GM23338 (cell line): ENCODE data around the gene ZNF670. TPM values are rescaled to one million over a fixed set of nuclear protein-coding genes. Genes with fewer than 3 reads are reported as not detected.

Experiments used
- ATAC-seq: fragments of 200-7000 bp; cut with Tn5 transposase; 3 replicates; pipeline ENCODE4 v1.9.1; 2020
- DNase-seq: peaks from one replicate; pipeline ENCODE4 v3.0.0-alpha.2; 2015; ENCODE audit warnings: low spot score
- H2AFZ ChIP-seq: fragments of 200-600 bp; sonication (generic); 2 replicates; pipeline ENCODE4 v1.8.0; 2016; ENCODE audit warnings: antibody characterized with exemption, mild to moderate bottlenecking, moderate library complexity
- H3F3A ChIP-seq: fragments of 200-600 bp; sonication (generic); replicated peaks from 2 replicates; pipeline ENCODE4 v1.8.0; 2017; ENCODE audit warnings: antibody characterized with exemption, mixed run types, low read depth
- H3K27ac ChIP-seq: fragments of 200-600 bp; sonication (generic); 2 replicates; pipeline ENCODE4 v1.6.1; 2016; ENCODE audit warnings: low read depth
- H3K27me3 ChIP-seq: fragments of 200-600 bp; sonication (generic); 2 replicates; pipeline ENCODE4 v1.8.0; 2016; ENCODE audit warnings: mild to moderate bottlenecking, mixed run types, moderate library complexity; ENCODE audit not compliant: insufficient read depth
- H3K36me3 ChIP-seq: fragments of 200-600 bp; sonication (generic); 2 replicates; pipeline ENCODE4 v1.8.0; 2016; ENCODE audit warnings: mild to moderate bottlenecking; ENCODE audit not compliant: insufficient read depth
- H3K4me1 ChIP-seq: fragments of 200-600 bp; sonication (generic); 2 replicates; pipeline ENCODE4 v1.8.0; 2016; ENCODE audit warnings: mild to moderate bottlenecking, moderate library complexity; ENCODE audit not compliant: insufficient read depth
- H3K4me2 ChIP-seq: fragments of 200-600 bp; sonication (generic); 2 replicates; pipeline ENCODE4 v1.7.1; 2017; ENCODE audit warnings: mixed run types
- H3K4me3 ChIP-seq: fragments of 200-600 bp; sonication (generic); 2 replicates; pipeline ENCODE4 v1.6.1; 2016; ENCODE audit warnings: mixed run types
- H3K79me2 ChIP-seq: fragments of 200-600 bp; sonication (generic); replicated peaks from 2 replicates; pipeline ENCODE4 v1.8.0; 2017; ENCODE audit warnings: mild to moderate bottlenecking; ENCODE audit not compliant: insufficient read depth
- H3K9me2 ChIP-seq: fragments of 200-600 bp; sonication (generic); 2 replicates; pipeline ENCODE4 v1.8.0; 2017; ENCODE audit not compliant: insufficient read depth
- H4K20me1 ChIP-seq: fragments of 200-600 bp; sonication (generic); replicated peaks from 2 replicates; pipeline ENCODE4 v1.8.0; 2017; ENCODE audit warnings: mild to moderate bottlenecking; ENCODE audit not compliant: insufficient read depth
- H3K27ac Mint-ChIP-seq: 2 replicates; pipeline ENCODE4 v1.8.0; 2020; ENCODE audit warnings: inconsistent platforms, mild to moderate bottlenecking, moderate library complexity, mixed read lengths
- H3K27me3 Mint-ChIP-seq: 3 replicates; pipeline ENCODE4 v1.8.0; 2022; ENCODE audit warnings: low read depth, mild to moderate bottlenecking, moderate library complexity, mixed read lengths, inconsistent platforms; ENCODE audit not compliant: insufficient read depth, poor library complexity
- H3K36me3 Mint-ChIP-seq: 3 replicates; pipeline ENCODE4 v1.8.0; 2021; ENCODE audit warnings: low read depth, mild to moderate bottlenecking, inconsistent platforms, moderate library complexity, mixed read lengths
- H3K4me1 Mint-ChIP-seq: 3 replicates; pipeline ENCODE4 v1.8.0; 2020; ENCODE audit warnings: mild to moderate bottlenecking, inconsistent platforms, mixed read lengths
- H3K4me3 Mint-ChIP-seq: 3 replicates; pipeline ENCODE4 v1.8.0; 2021; ENCODE audit warnings: moderate library complexity, mild to moderate bottlenecking, inconsistent platforms, mixed read lengths
- H3K9me3 Mint-ChIP-seq: 3 replicates; pipeline ENCODE4 v1.8.0; 2020; ENCODE audit warnings: moderate library complexity, mild to moderate bottlenecking, inconsistent platforms, mixed read lengths
- CTCF ChIP-seq, 2 experiments: fragments of 200-600 bp in 1 of 2; sonication (generic) in 1 of 2; conservative IDR thresholded peaks; 2 replicates each; pipeline versions ENCODE4 v1.5.1 to v1.6.1; 2016 to 2017; ENCODE audit warnings: antibody characterized with exemption in 2 of 2, low read depth in 2 of 2, mild to moderate bottlenecking in 2 of 2, moderate library complexity in 1 of 2
- NANOG ChIP-seq: IDR thresholded peaks from 2 replicates; pipeline ENCODE4 v1.6.1; 2016; ENCODE audit warnings: antibody characterized with exemption, borderline replicate concordance
- REST ChIP-seq: IDR thresholded peaks from one replicate; pipeline ENCODE4 v1.6.1; 2018; ENCODE audit warnings: antibody characterized with exemption; ENCODE audit not compliant: unreplicated experiment
- ZNF331 ChIP-seq: fragments of 250-450 bp; sonication (Bioruptor Pico); IDR thresholded peaks from 2 replicates; pipeline ENCODE4 v1.5.0; 2020; ENCODE audit warnings: low read depth, mild to moderate bottlenecking, moderate library complexity
- ZNF462 ChIP-seq: fragments of 250-450 bp; sonication (Bioruptor Pico); IDR thresholded peaks from 2 replicates; pipeline ENCODE4 v1.5.0; 2020; ENCODE audit warnings: mild to moderate bottlenecking, moderate library complexity
- polyA plus RNA-seq: library from polyadenylated mRNA; unstranded; fragments of >200 nt; fragmentation: Nextera tagmentation; extraction: Ambion mirVana; gene quantifications from 2 replicates; pipeline ENCODE4 v1.2.1, GENCODE V29; 2016
- total RNA-seq: library from RNA; depleted of rRNA; stranded (reverse); fragments of >200 nt; shearing (Covaris generic); gene quantifications from 2 replicates; pipeline ENCODE4 v1.2.3, GENCODE V29; 2014

Gene ZNF670
- total and polyA plus RNA-seq, 2 experiments from 2014 or later: 8.0 to 19.3 TPM

- TF ChIP-seq REST (no peak), NANOG (no peak), ZNF331 (CRISPR knock-in tag) (no peak), ZNF462 (no peak)
Measured at GRCh38 chr1:247113733-247114271, 35.2 kb upstream of the ZNF670 start (continued).

- Mint-ChIP-seq H3K9me3 (peaks cover 6% of the 10 kb centered on the region; the same call in 2 of the 3 replicates), H3K27ac (no peak overlapping the region)
Measured at GRCh38 chr1:247113094-247113497, 34.5 kb upstream of the ZNF670 start.

More at GRCh38 chr1:247113094-247113497, 34.5 kb upstream of the ZNF670 start:
- no peaks in the 10 kb centered on the region for H3K79me2 ChIP-seq
- H3K4me1 ChIP-seq: peaks cover 3% of the 10 kb centered on the region
- Mint-ChIP-seq H3K4me1 (peaks cover 10% of the 10 kb centered on the region), H3K27me3 (peaks cover 32% of the 10 kb centered on the region), H3K36me3 (peaks cover 3% of the 10 kb centered on the region; the same call in 1 of the 3 replicates), H3K4me3 (peak overlapping the region; percentile 63)
- H3K36me3 ChIP-seq: no peaks in the 10 kb centered on the region
- no peak overlapping the region for H2AFZ ChIP-seq
- no peaks in the 10 kb centered on the region for H4K20me1 ChIP-seq
- no peak overlapping the region for H3K4me3 ChIP-seq
- H3K27ac ChIP-seq: no peak overlapping the region
- no peak for TF ChIP-seq NANOG
- TF ChIP-seq CTCF (conservative IDR thresholded peaks at IDR 0.05; ENCODE audit: low read depth in 2 of 2): 0 out of 4 replicates have a peak, but pooled peaks of 1 of the 2 experiments have one; percentile 10
- ATAC-seq (no peak), DNase-seq (no peak)
- H3K27me3 ChIP-seq: peaks cover 45% of the 10 kb centered on the region
- no peaks in the 10 kb centered on the region for H3K9me2 ChIP-seq
- H3F3A ChIP-seq: no peaks in the 10 kb centered on the region
- peak overlapping the region; percentile 97; the same call in 1 of the 2 replicates for H3K4me2 ChIP-seq
